Suprapubic skin (tissue), 4 donors: Measurements from ENCODE around the gene ERMN. TPM values are rescaled to one million over a fixed set of nuclear protein-coding genes. Genes with fewer than 3 reads are reported as not detected.

ENCODE experiments used
- DNase-seq, 2 donors: peaks; one replicate each; pipeline ENCODE4 v3.0.0-alpha.2; 2019; ENCODE audit warnings: low spot score in 2 of 2
- H3K27ac ChIP-seq: fragments of 200-600 bp; sonication (generic); one replicate; pipeline ENCODE4 v1.5.1; 2019
- H3K27me3 ChIP-seq: fragments of 200-600 bp; sonication (generic); one replicate; pipeline ENCODE4 v1.5.1; 2019
- H3K36me3 ChIP-seq: fragments of 200-600 bp; sonication (generic); one replicate; pipeline ENCODE4 v1.5.1; 2019
- H3K4me1 ChIP-seq: fragments of 200-600 bp; sonication (generic); one replicate; pipeline ENCODE4 v1.5.1; 2019
- H3K4me3 ChIP-seq: fragments of 200-600 bp; sonication (generic); one replicate; pipeline ENCODE4 v1.5.1; 2019; ENCODE audit warnings: mild to moderate bottlenecking
- H3K9me3 ChIP-seq: fragments of 200-600 bp; sonication (generic); one replicate; pipeline ENCODE4 v1.5.1; 2019
- CTCF ChIP-seq, 2 donors: fragments of 200-600 bp in 1 of 2; fragments of 450-650 bp in 1 of 2; sonication (generic) in 1 of 2; IDR thresholded peaks; one replicate each; pipeline ENCODE4 v1.5.1; 2016 to 2019; ENCODE audit warnings: antibody characterized with exemption in 2 of 2, mild to moderate bottlenecking in 1 of 2, moderate library complexity in 1 of 2
- EP300 ChIP-seq: sonication (generic); formaldehyde crosslinking; IDR thresholded peaks from one replicate; pipeline ENCODE4 v1.6.1; 2017; ENCODE audit warnings: antibody characterized with exemption
- POLR2A ChIP-seq, 2 donors: fragments of 450-650 bp; IDR thresholded peaks; one replicate each; pipeline ENCODE4 v1.6.1; 2017; ENCODE audit warnings: antibody characterized with exemption in 2 of 2, mild to moderate bottlenecking in 2 of 2, moderate library complexity in 2 of 2
- POLR2AphosphoS5 ChIP-seq, 3 donors: sonication (generic); formaldehyde crosslinking; IDR thresholded peaks; one replicate each; pipeline ENCODE4 v1.6.1; 2017; ENCODE audit warnings: antibody characterized with exemption in 3 of 3
- WGBS: methylation state at CpG from one replicate; pipeline ENCODE4 v1.1.5; 2018; 5-methylcytosine and 5-hydroxymethylcytosine counted together
- total RNA-seq, 4 donors: library from RNA; depleted of rRNA; stranded (reverse); fragments of >200 nt; gene quantifications; one replicate each; pipeline ENCODE4 v1.1.0, GENCODE V29; 2016

The ERMN gene
- total RNA-seq, 4 donors from 2014 or later: 0.72 TPM; not detected in 3

DNA sequence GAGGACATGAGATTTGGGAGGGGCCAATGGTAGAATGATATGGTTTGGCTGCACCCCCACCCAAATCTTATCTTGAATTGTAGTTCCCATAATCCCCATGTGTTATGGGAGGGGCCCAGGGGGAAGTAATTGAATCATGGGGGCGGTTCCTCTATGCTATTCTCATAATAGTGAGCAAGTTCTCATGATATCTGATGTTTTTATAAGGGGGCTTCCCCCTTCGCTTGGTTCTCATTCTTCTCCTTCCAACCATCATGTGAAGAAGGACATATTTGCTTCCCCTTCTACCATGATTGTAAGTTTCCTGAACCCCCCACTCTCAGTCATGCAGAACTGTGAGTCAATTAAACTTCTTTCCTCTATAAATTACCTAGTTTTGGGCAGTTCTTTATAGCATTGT is 37.0 kb upstream of the ERMN start:
- no peak overlapping the region for H3K4me3 ChIP-seq
- H3K9me3 ChIP-seq: no peaks in the 10 kb centered on the region
- no peak for DNase-seq
- no peaks in the 10 kb centered on the region for H3K4me1 ChIP-seq
- TF ChIP-seq POLR2A (IDR thresholded peaks at IDR 0.05) (no peak), POLR2AphosphoS5 (IDR thresholded peaks at IDR 0.05) (no peak), CTCF (IDR thresholded peaks at IDR 0.05) (no peak), EP300 (no peak)
- H3K27ac ChIP-seq: no peak overlapping the region
- 92% methylated on average over 2 of the region's 2 CpGs for WGBS
- H3K27me3 ChIP-seq: no peaks in the 10 kb centered on the region
- no peaks in the 10 kb centered on the region for H3K36me3 ChIP-seq

GRCh38 chr2:157361526-157361925 is 35.9 kb upstream of the ERMN start:
- TF ChIP-seq CTCF (IDR thresholded peaks at IDR 0.05): no peak
- no peak for TF ChIP-seq EP300
- no peak for TF ChIP-seq POLR2AphosphoS5 (IDR thresholded peaks at IDR 0.05)
- no peak for TF ChIP-seq POLR2A (IDR thresholded peaks at IDR 0.05)
- no peaks in the 10 kb centered on the region for H3K36me3 ChIP-seq
- H3K27ac ChIP-seq: no peak overlapping the region
- H3K9me3 ChIP-seq: no peaks in the 10 kb centered on the region
- no peaks in the 10 kb centered on the region for H3K27me3 ChIP-seq
- no peak overlapping the region for H3K4me3 ChIP-seq
- DNase-seq: no peak
- no peaks in the 10 kb centered on the region for H3K4me1 ChIP-seq

DNA sequence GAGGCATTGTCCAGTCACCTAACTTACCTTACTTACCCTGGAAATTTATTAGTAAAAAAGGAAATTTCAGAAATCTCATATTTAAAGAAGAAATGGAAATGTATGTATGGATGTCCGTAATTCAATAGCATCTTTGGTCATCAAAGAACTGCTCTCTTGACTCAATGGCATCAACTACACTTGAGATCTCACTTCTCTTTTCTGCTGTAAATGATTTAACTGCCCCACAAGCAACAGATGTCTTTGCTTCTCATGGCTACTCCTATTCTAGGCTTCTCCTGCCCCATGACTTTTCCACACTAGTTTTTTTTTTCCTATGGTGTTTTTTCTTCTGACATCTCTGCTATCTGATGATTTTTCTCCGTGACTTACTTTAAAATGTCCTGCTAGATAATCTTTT is 34.0 kb upstream of the ERMN start:
- Histone ChIP-seq H3K36me3 (no peaks in the 10 kb centered on the region), H3K9me3 (no peaks in the 10 kb centered on the region), H3K27me3 (no peaks in the 10 kb centered on the region), H3K4me3 (no peak overlapping the region), H3K4me1 (no peaks in the 10 kb centered on the region), H3K27ac (no peak overlapping the region)
- DNase-seq: no peak
- no peak for TF ChIP-seq POLR2A (IDR thresholded peaks at IDR 0.05)
- no peak for TF ChIP-seq POLR2AphosphoS5 (IDR thresholded peaks at IDR 0.05)
- no peak for TF ChIP-seq EP300
- TF ChIP-seq CTCF (IDR thresholded peaks at IDR 0.05): no peak
- WGBS: 92% methylated on average over 2 of the region's 2 CpGs

DNA sequence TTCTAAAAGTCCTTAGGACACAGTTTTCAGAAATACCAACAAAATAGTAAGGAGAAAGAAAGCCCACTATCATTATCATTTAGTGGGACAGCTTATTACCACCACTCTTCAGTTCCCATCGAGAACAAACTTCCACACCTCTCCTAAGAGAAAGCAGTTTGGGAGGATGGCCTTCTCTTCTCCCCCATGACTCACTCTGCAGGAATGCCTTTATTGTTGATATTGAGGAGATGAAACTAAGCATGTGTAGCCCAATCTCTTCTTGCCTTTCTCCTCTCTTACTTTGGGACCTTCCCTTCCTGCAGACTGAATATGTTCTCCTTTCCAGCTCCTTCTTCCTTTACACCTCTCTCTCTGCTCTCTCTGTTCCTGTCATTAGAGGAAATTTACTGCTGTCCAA is 30.0 kb upstream of the ERMN start:
- no peaks in the 10 kb centered on the region for H3K27me3 ChIP-seq
- H3K27ac ChIP-seq: no peak overlapping the region
- no peaks in the 10 kb centered on the region for H3K9me3 ChIP-seq
- no peaks in the 10 kb centered on the region for H3K36me3 ChIP-seq
- H3K4me1 ChIP-seq: no peaks in the 10 kb centered on the region
- 14% methylated on average over 1 of the region's 1 CpG for WGBS
- H3K4me3 ChIP-seq: no peak overlapping the region
- TF ChIP-seq POLR2AphosphoS5 (IDR thresholded peaks at IDR 0.05): no peak
- TF ChIP-seq EP300: no peak
- TF ChIP-seq POLR2A (IDR thresholded peaks at IDR 0.05): no peak
- TF ChIP-seq CTCF (IDR thresholded peaks at IDR 0.05): no peak
- no peak for DNase-seq

GRCh38 chr2:157349949-157350515 is 24.4 kb upstream of the ERMN start:
- Histone ChIP-seq H3K27ac (no peak overlapping the region), H3K36me3 (no peaks in the 10 kb centered on the region), H3K4me3 (no peak overlapping the region), H3K27me3 (no peaks in the 10 kb centered on the region), H3K4me1 (no peaks in the 10 kb centered on the region), H3K9me3 (no peaks in the 10 kb centered on the region)
- TF ChIP-seq POLR2A (IDR thresholded peaks at IDR 0.05) (no peak), CTCF (IDR thresholded peaks at IDR 0.05) (no peak), POLR2AphosphoS5 (IDR thresholded peaks at IDR 0.05) (no peak), EP300 (no peak)
- DNase-seq: no peak
- 69% methylated on average over 1 of the region's 1 CpG for WGBS
